Measurements from ENCODE around the gene RCSD1.

RCSD1 gene

DNA sequence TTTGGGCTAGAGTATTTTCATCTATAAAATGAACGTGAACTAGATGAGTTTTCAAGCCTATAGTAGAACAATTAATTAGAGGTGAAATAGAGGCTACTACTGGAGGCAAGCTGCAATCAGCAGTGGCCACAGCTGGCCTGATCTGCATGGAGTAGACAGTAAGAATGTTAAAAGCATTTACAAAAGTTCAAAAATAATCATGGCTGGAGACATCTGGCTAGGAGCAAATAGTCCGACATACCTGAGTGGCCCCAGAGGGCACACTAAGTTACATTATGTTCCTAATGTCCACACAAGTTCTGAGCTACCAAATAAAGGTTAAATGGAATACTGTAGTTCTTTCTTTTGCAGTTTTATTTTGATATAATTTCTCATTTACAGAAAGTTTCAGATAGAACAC is 119.7 kb downstream of the RCSD1 start:
- DNase-seq (ENCODE audit: low read depth), result no peak
- TF ChIP-seq, protein P1, sequence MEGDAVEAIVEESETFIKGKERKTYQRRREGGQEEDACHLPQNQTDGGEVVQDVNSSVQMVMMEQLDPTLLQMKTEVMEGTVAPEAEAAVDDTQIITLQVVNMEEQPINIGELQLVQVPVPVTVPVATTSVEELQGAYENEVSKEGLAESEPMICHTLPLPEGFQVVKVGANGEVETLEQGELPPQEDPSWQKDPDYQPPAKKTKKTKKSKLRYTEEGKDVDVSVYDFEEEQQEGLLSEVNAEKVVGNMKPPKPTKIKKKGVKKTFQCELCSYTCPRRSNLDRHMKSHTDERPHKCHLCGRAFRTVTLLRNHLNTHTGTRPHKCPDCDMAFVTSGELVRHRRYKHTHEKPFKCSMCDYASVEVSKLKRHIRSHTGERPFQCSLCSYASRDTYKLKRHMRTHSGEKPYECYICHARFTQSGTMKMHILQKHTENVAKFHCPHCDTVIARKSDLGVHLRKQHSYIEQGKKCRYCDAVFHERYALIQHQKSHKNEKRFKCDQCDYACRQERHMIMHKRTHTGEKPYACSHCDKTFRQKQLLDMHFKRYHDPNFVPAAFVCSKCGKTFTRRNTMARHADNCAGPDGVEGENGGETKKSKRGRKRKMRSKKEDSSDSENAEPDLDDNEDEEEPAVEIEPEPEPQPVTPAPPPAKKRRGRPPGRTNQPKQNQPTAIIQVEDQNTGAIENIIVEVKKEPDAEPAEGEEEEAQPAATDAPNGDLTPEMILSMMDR (conservative IDR thresholded peaks at IDR 0.05; ENCODE audit: low read depth, low read length), result no peak
- H3K4me3 ChIP-seq (ENCODE audit: low read depth, low read length), result no peak overlapping the region

DNA sequence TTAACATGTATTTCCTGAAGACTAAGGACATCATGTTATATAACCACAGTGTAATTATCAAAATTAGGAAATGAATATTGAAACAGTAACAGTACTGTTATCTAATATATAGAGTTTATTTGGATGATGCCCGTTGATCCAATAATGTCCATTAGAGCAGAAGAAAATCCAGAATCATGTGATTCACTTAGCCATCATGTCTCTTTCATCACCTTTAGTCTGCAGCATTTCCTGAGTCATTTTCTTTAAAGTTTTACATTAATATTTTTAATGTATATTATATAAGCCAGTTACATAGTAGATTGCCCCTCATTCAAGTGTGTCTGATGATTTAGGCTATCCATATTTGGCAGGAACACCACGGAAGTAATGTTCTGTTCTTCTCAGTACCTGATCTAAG is 120.6 kb downstream of the RCSD1 start:
- no peak for DNase-seq (ENCODE audit: low read depth)
- TF ChIP-seq, protein P1 (conservative IDR thresholded peaks at IDR 0.05; ENCODE audit: low read depth, low read length), result no peak
- H3K4me3 ChIP-seq (ENCODE audit: low read depth, low read length), result no peak overlapping the region

DNA sequence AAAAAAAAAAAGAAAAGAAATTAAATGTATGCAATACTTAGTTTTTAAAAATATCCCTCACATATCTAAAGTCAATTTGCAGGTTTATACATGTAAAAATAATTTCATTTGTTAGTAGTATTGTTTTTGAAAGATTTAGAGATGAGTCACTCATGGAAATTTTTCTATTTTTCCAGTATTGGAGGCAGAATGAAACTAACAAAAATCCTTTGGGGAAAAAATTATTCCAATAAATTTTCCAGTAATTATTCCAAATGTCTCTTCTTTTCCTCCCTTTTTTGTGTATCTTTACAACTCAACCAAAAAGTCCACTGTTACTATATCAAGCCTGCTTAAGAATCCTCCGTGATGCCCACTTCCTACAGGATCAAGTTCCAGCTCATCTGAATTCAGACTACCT is 121.6 kb downstream of the RCSD1 start:
- no peak overlapping the region for H3K4me3 ChIP-seq (ENCODE audit: low read depth, low read length)
- TF ChIP-seq, protein P1 (conservative IDR thresholded peaks at IDR 0.05; ENCODE audit: low read depth, low read length), result no peak
- no peak for DNase-seq (ENCODE audit: low read depth)

DNA sequence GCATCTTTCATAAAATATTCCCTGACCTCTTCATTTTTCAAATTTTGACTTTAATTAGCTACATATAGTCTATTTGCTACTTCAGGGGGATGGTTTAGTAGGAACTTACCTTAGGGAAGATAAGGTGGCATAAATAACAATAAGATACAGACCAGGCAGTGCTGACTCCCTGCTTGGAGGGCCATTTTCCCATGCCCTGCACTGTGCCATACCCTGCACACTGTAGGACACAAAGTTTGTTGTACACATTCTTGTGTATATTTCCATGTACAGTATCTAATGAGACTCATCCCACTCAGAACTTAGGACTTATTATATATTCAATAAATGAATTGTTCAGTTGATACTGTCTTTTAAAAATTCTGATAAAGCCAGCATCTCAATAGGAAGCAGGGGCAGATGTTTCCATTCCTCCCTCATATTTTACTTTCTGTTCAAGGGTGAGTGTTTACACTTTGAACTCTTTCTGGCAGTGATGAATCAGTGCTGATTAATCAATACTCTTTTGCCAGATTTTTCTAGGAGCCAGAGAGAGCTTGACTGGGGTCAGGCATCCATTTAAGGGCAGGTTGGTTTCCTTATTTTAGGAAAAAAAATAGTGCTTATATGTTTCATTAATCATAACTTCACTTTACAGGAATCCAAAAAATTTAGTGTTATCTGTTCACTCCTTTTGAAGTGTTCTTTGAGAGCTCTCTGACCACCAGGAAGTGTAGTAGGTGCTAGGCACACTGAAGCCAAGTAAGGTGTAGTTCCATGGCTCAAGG is 122.4 kb downstream of the RCSD1 start:
- TF ChIP-seq, protein P1 (conservative IDR thresholded peaks at IDR 0.05; ENCODE audit: low read depth, low read length), result no peak
- DNase-seq (ENCODE audit: low read depth), result no peak
- H3K4me3 ChIP-seq (ENCODE audit: low read depth, low read length), result no peak overlapping the region

DNA sequence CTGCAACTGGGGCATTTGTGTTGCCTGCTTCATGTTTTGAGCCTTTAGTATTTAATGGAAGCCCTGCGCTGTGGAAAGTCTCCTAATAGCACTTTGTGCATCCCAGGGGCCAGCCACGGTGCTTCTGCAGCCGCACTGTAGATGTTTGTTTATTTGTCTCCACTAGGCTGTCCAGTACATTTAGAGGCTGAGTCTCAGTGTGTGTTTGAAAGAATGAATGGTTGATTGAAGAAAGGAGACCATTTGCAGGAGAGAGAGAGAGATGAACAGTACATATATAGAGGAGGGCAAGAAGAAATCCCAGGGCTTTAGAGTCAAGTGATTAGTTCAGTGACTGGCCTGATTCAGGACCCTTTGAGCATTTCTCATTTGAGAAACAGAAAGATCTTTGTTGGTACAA is 125.6 kb downstream of the RCSD1 start:
- no peak overlapping the region for H3K4me3 ChIP-seq (ENCODE audit: low read depth, low read length)
- TF ChIP-seq, protein P1 (conservative IDR thresholded peaks at IDR 0.05; ENCODE audit: low read depth, low read length), result no peak
- no peak for DNase-seq (ENCODE audit: low read depth)
